ENCODE data around the gene UTS2B. TPM values are rescaled to one million over a fixed set of nuclear protein-coding genes. Genes with fewer than 3 reads are reported as not detected.
"Not testable (repeated sequence)": the region's sequence is repeated elsewhere in the genome, so short reads cannot be mapped to it uniquely, and the experiment has no call there.

The UTS2B gene
- total and polyA plus RNA-seq, 2 donors = 0.34 to 0.85 TPM

- Histone ChIP-seq H3K36me3 (ENCODE audit: insufficient read depth) (no peaks in the 10 kb centered on the region), H3K4me1 (ENCODE audit: insufficient read depth) (no peaks in the 10 kb centered on the region), H3K4me3 (ENCODE audit: low read depth, low read length) (no peak overlapping the region), H3K27ac (ENCODE audit: low read depth) (no peak overlapping the region)
- no peak for DNase-seq (ENCODE audit: extremely low spot score)
Measured at GRCh38 chr3:191268737-191269136, 61.6 kb downstream of the UTS2B start.

- Histone ChIP-seq H3K27ac (ENCODE audit: low read depth) (no peak overlapping the region), H3K4me3 (ENCODE audit: low read depth, low read length) (no peak overlapping the region), H3K4me1 (ENCODE audit: insufficient read depth) (no peaks in the 10 kb centered on the region), H3K36me3 (ENCODE audit: insufficient read depth) (no peaks in the 10 kb centered on the region)
- WGBS = 67% methylated on average over 3 of the region's 3 CpGs
- DNase-seq (ENCODE audit: extremely low spot score) = no peak
Measured at GRCh38 chr3:191263850-191264249, 66.5 kb downstream of the UTS2B start.

GRCh38 chr3:191263365-191263764 is 67.0 kb downstream of the UTS2B start:
- no peak for DNase-seq (ENCODE audit: extremely low spot score)
- Histone ChIP-seq H3K4me1 (ENCODE audit: insufficient read depth) (no peaks in the 10 kb centered on the region), H3K36me3 (ENCODE audit: insufficient read depth) (no peaks in the 10 kb centered on the region), H3K27ac (ENCODE audit: low read depth) (no peak overlapping the region), H3K4me3 (ENCODE audit: low read depth, low read length) (no peak overlapping the region)

DNA sequence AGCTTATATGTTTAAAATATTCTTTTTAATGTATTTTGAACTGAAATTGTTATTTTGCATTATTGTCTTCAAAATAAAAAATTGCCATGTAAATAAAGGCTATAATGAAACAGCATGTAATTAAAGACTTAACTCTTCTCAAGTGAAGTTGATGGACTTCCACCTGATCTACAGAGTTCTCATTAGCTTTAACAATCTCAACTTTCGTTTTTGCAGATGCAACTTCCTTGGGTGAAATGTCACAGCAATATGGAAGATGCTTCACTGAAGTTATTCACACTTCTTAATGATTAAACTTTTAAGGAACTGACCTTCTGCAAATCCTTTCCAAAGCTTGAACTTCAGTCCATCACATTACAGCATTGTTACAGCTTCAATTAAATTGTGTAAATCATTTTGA is 67.7 kb downstream of the UTS2B start:
- Histone ChIP-seq H3K36me3 (ENCODE audit: insufficient read depth) (no peaks in the 10 kb centered on the region), H3K4me1 (ENCODE audit: insufficient read depth) (no peaks in the 10 kb centered on the region), H3K27ac (ENCODE audit: low read depth) (no peak overlapping the region), H3K4me3 (ENCODE audit: low read depth, low read length) (no peak overlapping the region)
- WGBS = 83% methylated on average over 1 of the region's 1 CpG
- no peak for DNase-seq (ENCODE audit: extremely low spot score)

DNA sequence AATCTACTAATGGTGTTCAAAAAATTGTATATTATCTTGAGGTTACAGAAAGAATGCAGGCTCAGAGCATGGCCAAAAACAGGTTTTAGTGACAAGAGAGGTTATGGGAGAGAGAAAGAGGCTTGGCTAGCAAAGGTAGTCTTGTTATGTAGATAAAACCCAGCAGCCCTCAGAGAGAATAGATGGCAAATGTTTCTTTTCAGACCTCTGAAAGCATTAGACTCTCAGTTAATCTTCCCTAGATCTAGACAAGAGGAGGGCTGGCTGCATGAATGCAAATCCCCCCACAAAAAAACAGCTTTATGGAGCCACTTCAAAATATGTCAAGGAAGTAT is 69.1 kb downstream of the UTS2B start:
- H3K27ac ChIP-seq (ENCODE audit: low read depth) = no peak overlapping the region
- H3K4me3 ChIP-seq (ENCODE audit: low read depth, low read length) = no peak overlapping the region
- H3K36me3 ChIP-seq (ENCODE audit: insufficient read depth) = no peaks in the 10 kb centered on the region
- DNase-seq (ENCODE audit: extremely low spot score) = no peak
- H3K4me1 ChIP-seq (ENCODE audit: insufficient read depth) = no peaks in the 10 kb centered on the region

DNA sequence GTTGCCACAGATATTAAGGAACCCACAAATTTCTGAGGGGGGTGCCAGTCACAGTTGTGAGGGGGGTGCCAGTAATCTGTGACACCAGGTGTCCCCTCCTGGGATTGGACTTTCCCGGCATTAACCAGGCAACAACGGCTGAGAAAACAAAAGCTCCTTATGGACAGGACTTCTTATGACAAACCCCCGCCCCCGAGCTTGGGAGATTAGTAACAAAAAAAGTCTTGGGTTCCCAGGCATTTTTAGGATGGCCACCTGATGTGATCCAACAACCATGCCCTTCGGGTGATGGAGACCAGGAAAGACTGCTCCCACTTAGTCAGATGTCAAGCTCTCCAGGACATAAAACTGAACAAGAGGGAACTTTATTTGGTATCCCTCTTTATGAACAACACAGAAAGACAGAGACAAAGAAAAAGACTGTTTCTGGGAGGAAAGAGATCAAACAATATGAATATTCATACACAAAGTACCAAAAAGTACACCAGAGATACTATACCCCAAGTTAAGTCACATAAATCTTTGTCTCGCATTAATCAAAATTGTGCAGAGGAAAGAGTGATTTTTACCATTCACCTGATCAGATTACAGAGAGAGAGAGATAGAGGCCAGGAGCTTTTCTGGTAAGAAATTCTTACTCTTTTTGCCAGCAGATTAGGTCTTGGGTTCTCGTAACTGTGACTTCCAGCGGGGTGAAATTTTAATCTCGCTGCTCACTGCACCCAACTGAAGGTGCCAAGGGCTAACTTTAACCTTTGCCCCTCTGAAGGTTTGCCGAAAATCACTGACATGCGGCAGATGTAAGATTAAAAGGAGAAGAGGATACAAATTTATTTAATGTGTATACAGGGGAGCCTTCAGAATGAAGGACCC is 69.7 kb downstream of the UTS2B start:
- no peak overlapping the region for H3K4me3 ChIP-seq (ENCODE audit: low read depth, low read length)
- H3K36me3 ChIP-seq (ENCODE audit: insufficient read depth) = no peaks in the 10 kb centered on the region
- H3K4me1 ChIP-seq (ENCODE audit: insufficient read depth) = no peaks in the 10 kb centered on the region
- no peak overlapping the region for H3K27ac ChIP-seq (ENCODE audit: low read depth)
- no peak for DNase-seq (ENCODE audit: extremely low spot score)
- WGBS = 85% methylated on average over 11 of the region's 11 CpGs

DNA sequence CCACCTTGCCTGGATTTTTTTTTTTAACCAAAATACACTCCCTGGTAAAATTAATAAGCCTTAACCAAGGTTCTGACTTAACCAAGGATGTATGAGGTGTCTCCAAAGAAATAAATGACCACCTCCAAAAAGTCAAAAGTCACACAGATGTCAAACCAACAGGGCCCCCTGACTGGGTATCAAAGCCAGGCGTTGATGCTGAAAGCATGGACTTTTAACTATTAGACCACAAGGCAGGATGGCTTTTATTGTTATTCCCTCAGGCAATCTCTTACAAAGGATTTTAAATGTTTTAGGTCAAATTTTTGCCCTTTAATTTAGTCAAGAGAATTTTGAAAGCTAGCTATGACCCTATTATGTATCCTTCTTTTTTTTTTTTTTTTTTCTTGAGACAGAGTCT is 70.8 kb downstream of the UTS2B start:
- Histone ChIP-seq H3K4me3 (ENCODE audit: low read depth, low read length) (no peak overlapping the region), H3K27ac (ENCODE audit: low read depth) (no peak overlapping the region), H3K4me1 (ENCODE audit: insufficient read depth) (no peaks in the 10 kb centered on the region), H3K36me3 (ENCODE audit: insufficient read depth) (no peaks in the 10 kb centered on the region)
- 83% methylated on average over 1 of the region's 1 CpG for WGBS
- no peak for DNase-seq (ENCODE audit: extremely low spot score)

GRCh38 chr3:191257286-191257685 is 73.0 kb downstream of the UTS2B start:
- DNase-seq (ENCODE audit: extremely low spot score) = no peak
- Histone ChIP-seq H3K4me3 (ENCODE audit: low read depth, low read length) (no peak overlapping the region), H3K36me3 (ENCODE audit: insufficient read depth) (no peaks in the 10 kb centered on the region), H3K4me1 (ENCODE audit: insufficient read depth) (no peaks in the 10 kb centered on the region), H3K27ac (ENCODE audit: low read depth) (no peak overlapping the region)
- 97% methylated on average over 2 of the region's 2 CpGs for WGBS

GRCh38 chr3:191256405-191256804 is 73.9 kb downstream of the UTS2B start:
- H3K36me3 ChIP-seq (ENCODE audit: insufficient read depth) = no peaks in the 10 kb centered on the region
- no peak for DNase-seq (ENCODE audit: extremely low spot score)
- H3K4me1 ChIP-seq (ENCODE audit: insufficient read depth) = no peaks in the 10 kb centered on the region
- no peak overlapping the region for H3K4me3 ChIP-seq (ENCODE audit: low read depth, low read length)
- H3K27ac ChIP-seq (ENCODE audit: low read depth) = no peak overlapping the region

DNA sequence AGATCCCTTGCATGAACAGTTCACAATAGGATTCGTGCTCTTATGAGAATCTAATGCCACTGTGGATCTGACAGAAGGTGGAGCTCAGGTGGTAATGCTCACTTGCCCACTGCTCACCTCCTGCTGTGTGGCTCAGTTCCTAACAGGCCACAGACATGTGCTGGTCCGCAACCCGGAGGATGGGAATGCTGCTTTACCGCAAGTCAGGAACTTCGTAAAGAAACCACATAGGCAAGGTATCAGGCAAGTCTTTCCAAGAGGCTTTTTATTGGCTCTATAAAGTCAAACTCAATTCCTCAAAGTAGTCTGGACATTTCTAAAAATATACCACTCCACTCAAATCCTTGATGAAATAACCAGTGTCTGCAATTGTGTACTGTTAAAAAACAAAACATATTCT is 75.2 kb downstream of the UTS2B start:
- Histone ChIP-seq H3K4me1 (ENCODE audit: insufficient read depth) (no peaks in the 10 kb centered on the region), H3K4me3 (ENCODE audit: low read depth, low read length) (no peak overlapping the region), H3K27ac (ENCODE audit: low read depth) (no peak overlapping the region), H3K36me3 (ENCODE audit: insufficient read depth) (no peaks in the 10 kb centered on the region)
- no peak for DNase-seq (ENCODE audit: extremely low spot score)
- WGBS = 68% methylated on average over 5 of the region's 5 CpGs

GRCh38 chr3:191254098-191254873 is 76.0 kb downstream of the UTS2B start:
- no peaks in the 10 kb centered on the region for H3K4me1 ChIP-seq (ENCODE audit: insufficient read depth)
- no peak overlapping the region for H3K4me3 ChIP-seq (ENCODE audit: low read depth, low read length)
- no peak overlapping the region for H3K27ac ChIP-seq (ENCODE audit: low read depth)
- DNase-seq (ENCODE audit: extremely low spot score) = no peak
- H3K36me3 ChIP-seq (ENCODE audit: insufficient read depth) = no peaks in the 10 kb centered on the region
- WGBS = 82% methylated on average over 3 of the region's 3 CpGs

DNA sequence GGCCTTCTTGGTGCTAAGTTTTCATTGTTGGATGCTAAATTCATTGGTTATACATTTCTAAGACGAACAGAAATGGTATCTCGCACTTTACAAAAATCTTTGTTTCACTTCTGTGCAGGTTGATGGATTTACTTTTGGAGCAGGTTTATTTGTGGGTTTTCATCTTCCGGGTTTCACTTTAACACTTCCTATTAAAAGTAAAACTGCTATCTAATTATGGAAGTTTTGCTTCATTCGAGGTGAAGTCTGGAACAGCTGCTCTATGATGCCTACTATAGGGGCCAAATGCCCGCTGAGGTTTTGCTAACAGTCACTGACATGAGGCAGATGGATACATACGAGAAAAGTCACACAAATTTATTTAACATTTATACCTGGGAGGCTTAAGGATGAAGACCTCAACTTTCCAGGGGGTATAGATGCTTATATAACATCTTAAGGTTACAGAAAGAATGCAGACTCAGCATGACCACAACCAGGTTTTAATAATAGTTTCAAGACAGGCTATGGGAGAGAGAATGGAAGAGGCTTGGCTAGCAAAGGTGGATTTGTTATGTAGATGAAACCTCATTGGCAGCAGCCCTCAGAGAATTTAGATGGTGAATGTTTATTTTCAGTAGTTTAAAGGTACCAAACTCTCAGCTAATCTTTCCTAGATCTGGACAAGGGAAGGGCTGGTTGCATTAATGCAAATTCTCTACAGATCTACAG is 77.1 kb downstream of the UTS2B start:
- H3K27ac ChIP-seq (ENCODE audit: low read depth) = no peak overlapping the region
- H3K36me3 ChIP-seq (ENCODE audit: insufficient read depth) = no peaks in the 10 kb centered on the region
- H3K4me1 ChIP-seq (ENCODE audit: insufficient read depth) = no peaks in the 10 kb centered on the region
- 81% methylated on average over 6 of the region's 6 CpGs for WGBS
- DNase-seq (ENCODE audit: extremely low spot score) = no peak
- H3K4me3 ChIP-seq (ENCODE audit: low read depth, low read length) = no peak overlapping the region

- 53% methylated on average over 1 of the region's 1 CpG for WGBS
- no peaks in the 10 kb centered on the region for H3K4me1 ChIP-seq (ENCODE audit: insufficient read depth)
- no peak overlapping the region for H3K27ac ChIP-seq (ENCODE audit: low read depth)
- H3K4me3 ChIP-seq (ENCODE audit: low read depth, low read length) = no peak overlapping the region
- no peak for DNase-seq (ENCODE audit: extremely low spot score)
- H3K36me3 ChIP-seq (ENCODE audit: insufficient read depth) = no peaks in the 10 kb centered on the region
Measured at GRCh38 chr3:191246630-191247029, 83.7 kb downstream of the UTS2B start.

DNA sequence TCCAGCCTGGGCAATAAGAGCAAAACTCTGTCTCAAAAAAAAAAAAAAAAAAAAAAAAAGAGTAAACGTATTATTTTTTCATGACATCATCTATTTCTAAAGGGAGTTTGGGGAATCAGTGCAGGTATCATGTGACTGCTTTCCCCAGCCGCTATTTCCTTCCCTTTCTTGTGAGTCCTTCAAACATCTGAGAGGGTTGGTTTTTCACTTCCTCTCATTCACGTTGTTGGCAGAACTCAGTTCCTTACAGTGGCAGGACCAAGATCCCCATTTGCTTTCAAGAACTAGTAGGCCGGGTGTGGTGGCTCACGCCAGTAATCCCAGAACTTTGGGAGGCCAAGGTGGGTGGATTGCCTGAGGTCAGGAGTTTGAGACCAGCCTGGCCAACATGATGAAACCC is 84.3 kb downstream of the UTS2B start:
- WGBS = 81% methylated on average over 5 of the region's 5 CpGs
- H3K4me3 ChIP-seq (ENCODE audit: low read depth, low read length); DNase-seq (ENCODE audit: extremely low spot score); H3K36me3 ChIP-seq (ENCODE audit: insufficient read depth); H3K27ac ChIP-seq (ENCODE audit: low read depth); H3K4me1 ChIP-seq (ENCODE audit: insufficient read depth): not testable (repeated sequence)
